ENCODE measurements around the gene IL1RAP. TPM values are rescaled to one million over a fixed set of nuclear protein-coding genes. Genes with fewer than 3 reads are reported as not detected.

IL1RAP gene
- total RNA-seq, 1 donor = 14.6 TPM

GRCh38 chr3:190624282-190624681 is 110.4 kb downstream of the IL1RAP start:
- TF ChIP-seq, protein P1, sequence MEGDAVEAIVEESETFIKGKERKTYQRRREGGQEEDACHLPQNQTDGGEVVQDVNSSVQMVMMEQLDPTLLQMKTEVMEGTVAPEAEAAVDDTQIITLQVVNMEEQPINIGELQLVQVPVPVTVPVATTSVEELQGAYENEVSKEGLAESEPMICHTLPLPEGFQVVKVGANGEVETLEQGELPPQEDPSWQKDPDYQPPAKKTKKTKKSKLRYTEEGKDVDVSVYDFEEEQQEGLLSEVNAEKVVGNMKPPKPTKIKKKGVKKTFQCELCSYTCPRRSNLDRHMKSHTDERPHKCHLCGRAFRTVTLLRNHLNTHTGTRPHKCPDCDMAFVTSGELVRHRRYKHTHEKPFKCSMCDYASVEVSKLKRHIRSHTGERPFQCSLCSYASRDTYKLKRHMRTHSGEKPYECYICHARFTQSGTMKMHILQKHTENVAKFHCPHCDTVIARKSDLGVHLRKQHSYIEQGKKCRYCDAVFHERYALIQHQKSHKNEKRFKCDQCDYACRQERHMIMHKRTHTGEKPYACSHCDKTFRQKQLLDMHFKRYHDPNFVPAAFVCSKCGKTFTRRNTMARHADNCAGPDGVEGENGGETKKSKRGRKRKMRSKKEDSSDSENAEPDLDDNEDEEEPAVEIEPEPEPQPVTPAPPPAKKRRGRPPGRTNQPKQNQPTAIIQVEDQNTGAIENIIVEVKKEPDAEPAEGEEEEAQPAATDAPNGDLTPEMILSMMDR (IDR thresholded peaks at IDR 0.05; ENCODE audit: insufficient read depth, low read length) = no peak
- no peak overlapping the region for H3K4me3 ChIP-seq (ENCODE audit: low read depth, low read length)

GRCh38 chr3:190626951-190627620 is 113.2 kb downstream of the IL1RAP start:
- no peak for DNase-seq (ENCODE audit: low read depth)
- H3K4me3 ChIP-seq (ENCODE audit: low read depth, low read length) = no peak overlapping the region
- TF ChIP-seq, protein P1 (IDR thresholded peaks at IDR 0.05; ENCODE audit: insufficient read depth, low read length) = no peak

More at GRCh38 chr3:190624282-190624681, 110.4 kb downstream of the IL1RAP start:
- DNase-seq (ENCODE audit: low read depth) = no peak

- no peak for DNase-seq (ENCODE audit: low read depth)
- TF ChIP-seq, protein P1 (IDR thresholded peaks at IDR 0.05; ENCODE audit: insufficient read depth, low read length) = no peak
- H3K4me3 ChIP-seq (ENCODE audit: low read depth, low read length) = no peak overlapping the region
Observed at GRCh38 chr3:190629088-190629487, 115.2 kb downstream of the IL1RAP start.

DNA sequence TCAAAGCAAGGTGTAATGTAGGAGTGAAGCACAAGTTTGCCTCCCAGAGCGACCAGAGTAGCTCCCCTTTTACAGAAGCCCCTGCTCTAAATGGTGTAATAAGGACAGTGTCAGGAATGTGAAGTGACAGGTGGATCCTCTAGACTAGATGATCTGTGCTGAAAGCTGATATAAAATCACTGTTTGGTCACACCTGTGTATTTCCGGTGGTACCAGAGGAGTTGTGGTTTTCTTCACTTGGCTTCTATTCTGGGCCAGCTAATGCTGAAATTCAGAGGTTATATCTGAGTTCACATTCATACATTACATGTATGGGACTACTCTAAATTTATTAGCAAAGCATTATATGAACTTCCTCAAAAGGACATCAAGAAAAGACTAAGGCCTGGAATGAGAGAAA is 117.4 kb downstream of the IL1RAP start:
- TF ChIP-seq, protein P1 (IDR thresholded peaks at IDR 0.05; ENCODE audit: insufficient read depth, low read length) = no peak
- no peak for DNase-seq (ENCODE audit: low read depth)
- no peak overlapping the region for H3K4me3 ChIP-seq (ENCODE audit: low read depth, low read length)

DNA sequence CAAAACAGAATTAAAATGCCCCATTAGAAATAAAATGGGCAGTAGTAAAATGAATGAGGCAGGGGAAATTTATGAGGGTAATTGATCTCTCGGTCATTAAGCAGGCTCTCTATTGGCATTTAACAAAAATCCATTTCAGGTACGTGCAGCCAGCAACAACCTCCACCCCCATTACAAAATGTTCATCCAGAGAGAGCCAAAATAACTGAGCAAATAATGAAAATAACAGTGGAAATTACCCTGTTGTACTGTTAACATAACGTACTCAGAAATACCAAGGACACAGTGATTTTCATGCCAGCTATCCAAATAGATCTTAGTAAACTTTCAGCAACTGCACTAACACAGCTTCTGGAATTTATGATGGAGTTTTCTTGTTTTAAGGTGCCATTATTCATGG is 127.7 kb downstream of the IL1RAP start:
- TF ChIP-seq, protein P1 (IDR thresholded peaks at IDR 0.05; ENCODE audit: insufficient read depth, low read length) = no peak
- no peak overlapping the region for H3K4me3 ChIP-seq (ENCODE audit: low read depth, low read length)
- DNase-seq (ENCODE audit: low read depth) = no peak

DNA sequence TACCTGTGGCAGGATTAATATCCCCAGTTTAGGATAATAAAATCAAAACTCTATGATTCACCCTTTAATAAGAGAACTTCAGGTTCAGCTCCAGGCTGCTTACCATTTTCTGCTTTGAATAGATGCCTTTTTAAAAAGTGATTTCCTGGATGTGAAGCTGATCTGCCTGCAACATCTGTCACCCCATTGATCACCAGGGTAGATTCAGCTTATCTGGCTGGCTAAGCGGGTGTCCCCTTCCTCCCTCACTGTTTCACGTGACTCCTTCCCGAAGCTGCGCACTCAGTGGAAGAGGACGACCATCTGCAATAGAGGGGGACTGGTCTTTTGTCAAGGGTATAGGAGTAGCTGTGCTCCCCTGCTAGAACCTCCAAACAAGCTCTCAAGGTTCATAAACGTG is 128.1 kb downstream of the IL1RAP start:
- no peak for DNase-seq (ENCODE audit: low read depth)
- no peak overlapping the region for H3K4me3 ChIP-seq (ENCODE audit: low read depth, low read length)
- TF ChIP-seq, protein P1 (IDR thresholded peaks at IDR 0.05; ENCODE audit: insufficient read depth, low read length) = no peak

- DNase-seq (ENCODE audit: low read depth) = no peak
- H3K4me3 ChIP-seq (ENCODE audit: low read depth, low read length) = no peak overlapping the region
Observed at GRCh38 chr3:190644035-190644434, 130.2 kb downstream of the IL1RAP start.

More at GRCh38 chr3:190644035-190644434, 130.2 kb downstream of the IL1RAP start:
- TF ChIP-seq, protein P1 (IDR thresholded peaks at IDR 0.05; ENCODE audit: insufficient read depth, low read length) = no peak
